GM12873 (cell line): ENCODE results near the gene IFI44L.
A peak's percentile ranks its signal among the peaks of the same experiment; 100 is the strongest.

ENCODE experiments used
- TF ChIP-seq, protein P1 (sequence below): IDR thresholded peaks from 2 replicates; pipeline ENCODE4 v1.5.1; 2012; ENCODE audit warnings: low read depth, mild to moderate bottlenecking, moderate library complexity, low read length, control low read depth; ENCODE audit not compliant: insufficient read depth; ENCODE audit errors: missing control alignments

IFI44L gene

DNA sequence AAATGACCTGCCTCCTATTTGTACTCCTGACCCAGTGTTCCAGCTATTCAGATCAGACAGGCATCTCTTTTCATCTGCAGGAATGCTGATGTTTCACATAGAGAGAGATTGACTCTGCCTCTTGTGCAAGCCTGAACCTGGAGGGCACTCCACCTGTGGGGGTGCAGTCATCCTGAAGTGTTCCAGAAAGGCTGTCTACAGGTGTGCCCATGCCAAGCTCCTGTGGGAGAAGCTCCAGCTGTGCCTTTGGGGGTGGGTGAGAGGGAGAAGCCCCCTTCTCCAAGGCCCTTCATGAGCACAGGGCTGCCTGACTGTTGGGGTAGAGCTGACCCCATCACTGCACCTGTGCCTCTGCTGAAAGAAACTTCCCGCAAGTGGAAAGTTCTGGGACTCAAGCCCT, 52.2 kb downstream of the IFI44L start:
- TF ChIP-seq, protein P1, sequence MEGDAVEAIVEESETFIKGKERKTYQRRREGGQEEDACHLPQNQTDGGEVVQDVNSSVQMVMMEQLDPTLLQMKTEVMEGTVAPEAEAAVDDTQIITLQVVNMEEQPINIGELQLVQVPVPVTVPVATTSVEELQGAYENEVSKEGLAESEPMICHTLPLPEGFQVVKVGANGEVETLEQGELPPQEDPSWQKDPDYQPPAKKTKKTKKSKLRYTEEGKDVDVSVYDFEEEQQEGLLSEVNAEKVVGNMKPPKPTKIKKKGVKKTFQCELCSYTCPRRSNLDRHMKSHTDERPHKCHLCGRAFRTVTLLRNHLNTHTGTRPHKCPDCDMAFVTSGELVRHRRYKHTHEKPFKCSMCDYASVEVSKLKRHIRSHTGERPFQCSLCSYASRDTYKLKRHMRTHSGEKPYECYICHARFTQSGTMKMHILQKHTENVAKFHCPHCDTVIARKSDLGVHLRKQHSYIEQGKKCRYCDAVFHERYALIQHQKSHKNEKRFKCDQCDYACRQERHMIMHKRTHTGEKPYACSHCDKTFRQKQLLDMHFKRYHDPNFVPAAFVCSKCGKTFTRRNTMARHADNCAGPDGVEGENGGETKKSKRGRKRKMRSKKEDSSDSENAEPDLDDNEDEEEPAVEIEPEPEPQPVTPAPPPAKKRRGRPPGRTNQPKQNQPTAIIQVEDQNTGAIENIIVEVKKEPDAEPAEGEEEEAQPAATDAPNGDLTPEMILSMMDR, result no peak

DNA sequence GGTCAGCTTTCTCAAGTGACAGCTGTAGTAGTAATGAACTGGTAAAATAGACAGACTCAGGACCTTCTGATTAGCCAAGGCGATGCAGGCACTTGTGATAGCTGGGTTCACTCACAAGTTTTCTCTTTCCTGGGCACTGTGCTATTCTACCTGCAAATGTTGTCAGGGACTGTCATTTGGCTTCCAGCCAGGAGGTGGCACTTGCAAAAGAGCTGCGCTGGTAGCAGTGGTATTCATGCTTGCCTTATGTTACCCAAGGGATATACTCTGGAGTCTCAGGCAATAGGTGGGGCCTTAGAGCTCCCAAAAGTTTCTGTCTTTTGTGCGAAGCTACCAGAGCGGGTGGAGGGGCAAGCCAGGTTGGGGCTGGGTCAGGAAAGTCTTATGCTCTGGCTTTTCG, 52.9 kb downstream of the IFI44L start:
- TF ChIP-seq, protein P1, result peak; percentile 24

DNA sequence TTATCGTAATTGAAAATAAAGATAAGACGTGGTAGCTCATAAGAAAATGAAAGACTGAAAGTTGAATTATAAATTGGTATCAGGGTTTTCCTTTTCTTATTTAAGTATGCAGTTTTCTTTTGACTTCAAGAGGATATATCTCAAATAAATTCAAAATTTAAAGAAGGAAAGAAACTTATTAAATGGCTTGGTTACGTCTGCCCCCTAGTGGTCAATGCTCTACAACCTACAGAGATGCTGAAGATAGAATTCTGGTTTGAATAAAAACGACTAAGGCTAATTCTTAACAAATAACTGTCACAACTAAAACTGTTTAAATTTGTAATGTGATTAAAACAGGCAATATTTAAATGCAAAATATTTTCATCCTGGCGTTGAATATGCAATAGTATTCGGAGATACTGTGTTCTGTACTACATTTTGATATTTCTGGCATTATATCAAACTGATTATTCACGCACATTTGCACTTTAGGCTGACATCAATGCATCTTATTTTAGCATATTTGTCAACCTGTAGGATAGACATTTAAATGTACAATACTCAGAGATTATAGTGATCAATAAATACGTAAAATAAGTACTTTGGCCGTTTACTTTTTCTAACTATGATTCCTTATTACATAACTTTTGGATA, 56.2 kb downstream of the IFI44L start:
- TF ChIP-seq, protein P1, result peak; percentile 68

DNA sequence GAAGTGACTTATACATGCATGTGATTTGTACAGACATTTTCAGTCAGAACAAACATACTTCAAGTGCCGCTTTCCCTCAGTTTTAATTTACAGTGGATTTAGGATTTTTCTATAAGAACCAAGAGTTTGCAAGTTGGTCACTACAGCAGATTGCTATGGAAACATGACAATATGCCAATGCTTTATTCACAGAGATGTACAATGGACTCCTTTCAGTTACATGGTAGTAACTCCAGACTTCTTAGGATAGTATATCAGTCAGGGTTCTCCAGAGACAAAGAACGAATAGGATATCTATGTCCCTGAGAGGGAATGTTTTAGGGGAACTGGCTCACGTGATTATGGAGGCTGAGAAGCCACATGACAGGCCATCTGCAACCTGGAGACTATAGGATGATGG, 56.7 kb downstream of the IFI44L start:
- TF ChIP-seq, protein P1, result no peak

DNA sequence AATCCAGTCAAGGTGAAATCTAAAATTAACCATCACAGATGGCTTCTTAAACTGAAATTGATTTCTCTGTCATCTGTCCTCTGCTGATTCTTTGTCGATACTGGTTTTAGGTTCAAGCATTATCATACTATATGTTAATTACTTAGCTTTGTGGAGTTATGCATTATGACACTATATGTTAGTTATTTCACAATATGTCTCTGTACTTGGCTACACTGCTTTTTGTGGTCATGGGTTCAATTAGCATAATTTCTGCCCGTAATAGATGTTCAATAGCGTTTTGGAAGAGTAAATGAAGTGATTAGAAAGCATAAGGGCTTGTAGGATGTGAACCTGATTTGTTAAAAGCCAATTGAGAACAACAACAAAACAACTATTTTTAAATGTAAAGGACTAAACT, 57.5 kb downstream of the IFI44L start:
- TF ChIP-seq, protein P1, result no peak

DNA sequence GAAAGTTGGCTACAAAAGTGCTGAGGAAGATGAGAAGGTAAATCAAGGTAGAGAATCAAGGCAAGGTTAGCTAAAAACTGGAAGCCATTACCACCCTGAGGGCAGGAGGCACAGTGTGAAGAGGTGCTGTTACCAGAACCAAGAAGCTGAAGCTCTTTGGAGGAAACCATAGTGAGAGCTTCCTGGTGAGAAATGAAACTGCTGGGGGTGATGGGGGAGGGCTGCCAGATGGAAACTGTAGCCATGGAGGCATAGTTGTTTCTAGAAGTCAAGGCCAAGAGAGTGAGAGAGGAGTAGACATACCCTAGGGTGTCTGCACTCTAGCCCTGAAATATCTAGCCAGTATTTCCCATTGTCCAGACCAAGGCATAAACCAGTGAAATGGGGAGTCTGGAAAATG, 58.1 kb downstream of the IFI44L start:
- TF ChIP-seq, protein P1, result no peak

DNA sequence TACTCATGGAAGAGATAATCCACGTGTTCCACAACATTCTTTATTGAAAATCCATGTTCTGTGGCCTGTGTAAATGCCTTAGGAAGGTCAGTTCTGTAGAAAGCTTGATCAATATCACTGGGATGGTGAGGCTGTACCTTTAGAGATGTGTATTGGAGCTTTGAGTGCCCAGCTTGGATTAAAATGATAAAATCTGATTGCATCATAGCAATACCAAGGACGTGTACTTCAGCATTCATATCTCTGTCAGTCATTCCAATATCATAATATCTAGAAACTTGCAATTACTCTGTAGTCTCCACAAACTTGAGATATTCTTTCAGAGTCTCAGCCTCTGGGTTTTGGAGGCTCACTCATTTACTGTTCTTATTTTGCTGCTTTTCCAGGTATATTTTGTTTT, 61.0 kb downstream of the IFI44L start:
- TF ChIP-seq, protein P1, result no peak
